ENCODE results near the gene LRP1B. TPM values are rescaled to one million over a fixed set of nuclear protein-coding genes. Genes with fewer than 3 reads are reported as not detected.
A peak's percentile ranks its signal among the peaks of the same experiment; 100 is the strongest.

Gene LRP1B
- polyA plus RNA-seq, 1 donor: 1.0 TPM

- Histone ChIP-seq H3K4me1 (ENCODE audit: control insufficient read depth, insufficient read depth, low read length) (no peaks in the 10 kb centered on the region), H3K4me3 (ENCODE audit: low read length) (no peak overlapping the region), H3K9me3 (ENCODE audit: control insufficient read depth, low read depth, low read length) (no peaks in the 10 kb centered on the region), H3K36me3 (ENCODE audit: control insufficient read depth, insufficient read depth, low read length) (no peaks in the 10 kb centered on the region), H3K27ac (ENCODE audit: low read length) (no peak overlapping the region), H3K27me3 (ENCODE audit: control insufficient read depth, insufficient read depth, low read length) (no peaks in the 10 kb centered on the region)
- WGBS (ENCODE audit: insufficient coverage, low lambda C conversion rate): 100% methylated on average over 2 of the region's 5 CpGs
- no peak for DNase-seq
Observed at GRCh38 chr2:140882671-140883620, 1247.9 kb downstream of the LRP1B start.

- no peaks in the 10 kb centered on the region for H3K4me1 ChIP-seq (ENCODE audit: control insufficient read depth, insufficient read depth, low read length)
- no peaks in the 10 kb centered on the region for H3K36me3 ChIP-seq (ENCODE audit: control insufficient read depth, insufficient read depth, low read length)
- no peaks in the 10 kb centered on the region for H3K9me3 ChIP-seq (ENCODE audit: control insufficient read depth, low read depth, low read length)
- no peak overlapping the region for H3K4me3 ChIP-seq (ENCODE audit: low read length)
- no peak overlapping the region for H3K27ac ChIP-seq (ENCODE audit: low read length)
- WGBS (ENCODE audit: insufficient coverage, low lambda C conversion rate): no CpG with 5 or more reads among the region's 1 CpG
- H3K27me3 ChIP-seq (ENCODE audit: control insufficient read depth, insufficient read depth, low read length): no peaks in the 10 kb centered on the region
- DNase-seq: no peak
Observed at GRCh38 chr2:140880573-140880972, 1250.2 kb downstream of the LRP1B start.

GRCh38 chr2:140876015-140876414 is 1254.8 kb downstream of the LRP1B start:
- H3K27ac ChIP-seq (ENCODE audit: low read length): no peak overlapping the region
- H3K4me1 ChIP-seq (ENCODE audit: control insufficient read depth, insufficient read depth, low read length): no peaks in the 10 kb centered on the region
- 100% methylated on average over 1 of the region's 1 CpG for WGBS (ENCODE audit: insufficient coverage, low lambda C conversion rate)
- no peak for DNase-seq
- no peak overlapping the region for H3K4me3 ChIP-seq (ENCODE audit: low read length)
- no peaks in the 10 kb centered on the region for H3K27me3 ChIP-seq (ENCODE audit: control insufficient read depth, insufficient read depth, low read length)
- H3K9me3 ChIP-seq (ENCODE audit: control insufficient read depth, low read depth, low read length): peaks cover 5% of the 10 kb centered on the region
- no peaks in the 10 kb centered on the region for H3K36me3 ChIP-seq (ENCODE audit: control insufficient read depth, insufficient read depth, low read length)

GRCh38 chr2:140873915-140874531 is 1256.8 kb downstream of the LRP1B start:
- Histone ChIP-seq H3K27me3 (ENCODE audit: control insufficient read depth, insufficient read depth, low read length) (no peaks in the 10 kb centered on the region), H3K36me3 (ENCODE audit: control insufficient read depth, insufficient read depth, low read length) (no peaks in the 10 kb centered on the region), H3K9me3 (ENCODE audit: control insufficient read depth, low read depth, low read length) (peaks cover 6% of the 10 kb centered on the region), H3K4me1 (ENCODE audit: control insufficient read depth, insufficient read depth, low read length) (no peaks in the 10 kb centered on the region), H3K27ac (ENCODE audit: low read length) (no peak overlapping the region), H3K4me3 (ENCODE audit: low read length) (no peak overlapping the region)
- no peak for DNase-seq

- Histone ChIP-seq H3K4me3 (ENCODE audit: low read length) (no peak overlapping the region), H3K27me3 (ENCODE audit: control insufficient read depth, insufficient read depth, low read length) (no peaks in the 10 kb centered on the region), H3K4me1 (ENCODE audit: control insufficient read depth, insufficient read depth, low read length) (no peaks in the 10 kb centered on the region), H3K36me3 (ENCODE audit: control insufficient read depth, insufficient read depth, low read length) (no peaks in the 10 kb centered on the region), H3K27ac (ENCODE audit: low read length) (no peak overlapping the region), H3K9me3 (ENCODE audit: control insufficient read depth, low read depth, low read length) (peaks cover 8% of the 10 kb centered on the region)
- DNase-seq: no peak
Observed at GRCh38 chr2:140869925-140870324, 1260.9 kb downstream of the LRP1B start.

GRCh38 chr2:140869107-140869506 is 1261.7 kb downstream of the LRP1B start:
- no peaks in the 10 kb centered on the region for H3K27me3 ChIP-seq (ENCODE audit: control insufficient read depth, insufficient read depth, low read length)
- no peaks in the 10 kb centered on the region for H3K36me3 ChIP-seq (ENCODE audit: control insufficient read depth, insufficient read depth, low read length)
- H3K4me3 ChIP-seq (ENCODE audit: low read length): no peak overlapping the region
- H3K4me1 ChIP-seq (ENCODE audit: control insufficient read depth, insufficient read depth, low read length): no peaks in the 10 kb centered on the region
- DNase-seq: no peak
- 80% methylated on average over 1 of the region's 3 CpGs for WGBS (ENCODE audit: insufficient coverage, low lambda C conversion rate)
- H3K9me3 ChIP-seq (ENCODE audit: control insufficient read depth, low read depth, low read length): peaks cover 3% of the 10 kb centered on the region
- H3K27ac ChIP-seq (ENCODE audit: low read length): no peak overlapping the region

GRCh38 chr2:140865837-140866236 is 1265.0 kb downstream of the LRP1B start:
- no peak for DNase-seq
- Histone ChIP-seq H3K27ac (ENCODE audit: low read length) (no peak overlapping the region), H3K9me3 (ENCODE audit: control insufficient read depth, low read depth, low read length) (peaks cover 3% of the 10 kb centered on the region), H3K4me1 (ENCODE audit: control insufficient read depth, insufficient read depth, low read length) (no peaks in the 10 kb centered on the region), H3K4me3 (ENCODE audit: low read length) (no peak overlapping the region), H3K36me3 (ENCODE audit: control insufficient read depth, insufficient read depth, low read length) (no peaks in the 10 kb centered on the region), H3K27me3 (ENCODE audit: control insufficient read depth, insufficient read depth, low read length) (no peaks in the 10 kb centered on the region)
- WGBS (ENCODE audit: insufficient coverage, low lambda C conversion rate): 80% methylated on average over 1 of the region's 3 CpGs

GRCh38 chr2:140863713-140864112 is 1267.1 kb downstream of the LRP1B start:
- Histone ChIP-seq H3K36me3 (ENCODE audit: control insufficient read depth, insufficient read depth, low read length) (no peaks in the 10 kb centered on the region), H3K9me3 (ENCODE audit: control insufficient read depth, low read depth, low read length) (no peaks in the 10 kb centered on the region), H3K27me3 (ENCODE audit: control insufficient read depth, insufficient read depth, low read length) (no peaks in the 10 kb centered on the region), H3K4me3 (ENCODE audit: low read length) (no peak overlapping the region), H3K4me1 (ENCODE audit: control insufficient read depth, insufficient read depth, low read length) (no peaks in the 10 kb centered on the region), H3K27ac (ENCODE audit: low read length) (no peak overlapping the region)
- peak; percentile 3 to 12 for DNase-seq
- WGBS (ENCODE audit: insufficient coverage, low lambda C conversion rate): 50% methylated on average over 2 of the region's 2 CpGs

- no CpG with 5 or more reads among the region's 2 CpGs for WGBS (ENCODE audit: insufficient coverage, low lambda C conversion rate)
- Histone ChIP-seq H3K27ac (ENCODE audit: low read length) (no peak overlapping the region), H3K4me1 (ENCODE audit: control insufficient read depth, insufficient read depth, low read length) (no peaks in the 10 kb centered on the region), H3K36me3 (ENCODE audit: control insufficient read depth, insufficient read depth, low read length) (no peaks in the 10 kb centered on the region), H3K9me3 (ENCODE audit: control insufficient read depth, low read depth, low read length) (no peaks in the 10 kb centered on the region), H3K4me3 (ENCODE audit: low read length) (no peak overlapping the region), H3K27me3 (ENCODE audit: control insufficient read depth, insufficient read depth, low read length) (no peaks in the 10 kb centered on the region)
- DNase-seq: no peak
Observed at GRCh38 chr2:140862181-140862580, 1268.6 kb downstream of the LRP1B start.

GRCh38 chr2:140861666-140862065 is 1269.2 kb downstream of the LRP1B start:
- DNase-seq: no peak
- Histone ChIP-seq H3K4me1 (ENCODE audit: control insufficient read depth, insufficient read depth, low read length) (no peaks in the 10 kb centered on the region), H3K9me3 (ENCODE audit: control insufficient read depth, low read depth, low read length) (no peaks in the 10 kb centered on the region), H3K27me3 (ENCODE audit: control insufficient read depth, insufficient read depth, low read length) (no peaks in the 10 kb centered on the region), H3K4me3 (ENCODE audit: low read length) (no peak overlapping the region), H3K36me3 (ENCODE audit: control insufficient read depth, insufficient read depth, low read length) (no peaks in the 10 kb centered on the region), H3K27ac (ENCODE audit: low read length) (no peak overlapping the region)
- 78% methylated on average over 3 of the region's 3 CpGs for WGBS (ENCODE audit: insufficient coverage, low lambda C conversion rate)

All from large intestine (tissue), 3 donors.